GM12892 (cell line): ENCODE data around the gene IKZF1.

Experiments used
- DNase-seq: peaks from one replicate; pipeline ENCODE4 v3.0.0; 2011; ENCODE audit not compliant: insufficient read length
- FAIRE-seq: peaks from 2 replicates; lab custom pipeline; 2011; peaks lifted over from hg19 to GRCh38; lab: Jason Lieb, UNC
- POLR2A ChIP-seq: IDR thresholded peaks from 2 replicates; pipeline ENCODE4 v1.6.1; 2011; ENCODE audit warnings: low read depth, low read length, control low read depth
- POLR2AphosphoS5 ChIP-seq: IDR thresholded peaks from 2 replicates; pipeline ENCODE4 v1.6.1; 2011; ENCODE audit warnings: low read depth, low read length, control low read depth
- TAF1 ChIP-seq: IDR thresholded peaks from 2 replicates; pipeline ENCODE4 v1.6.1; 2011; ENCODE audit warnings: low read depth, mild to moderate bottlenecking, control low read depth, low read length, borderline replicate concordance

The IKZF1 gene

DNA sequence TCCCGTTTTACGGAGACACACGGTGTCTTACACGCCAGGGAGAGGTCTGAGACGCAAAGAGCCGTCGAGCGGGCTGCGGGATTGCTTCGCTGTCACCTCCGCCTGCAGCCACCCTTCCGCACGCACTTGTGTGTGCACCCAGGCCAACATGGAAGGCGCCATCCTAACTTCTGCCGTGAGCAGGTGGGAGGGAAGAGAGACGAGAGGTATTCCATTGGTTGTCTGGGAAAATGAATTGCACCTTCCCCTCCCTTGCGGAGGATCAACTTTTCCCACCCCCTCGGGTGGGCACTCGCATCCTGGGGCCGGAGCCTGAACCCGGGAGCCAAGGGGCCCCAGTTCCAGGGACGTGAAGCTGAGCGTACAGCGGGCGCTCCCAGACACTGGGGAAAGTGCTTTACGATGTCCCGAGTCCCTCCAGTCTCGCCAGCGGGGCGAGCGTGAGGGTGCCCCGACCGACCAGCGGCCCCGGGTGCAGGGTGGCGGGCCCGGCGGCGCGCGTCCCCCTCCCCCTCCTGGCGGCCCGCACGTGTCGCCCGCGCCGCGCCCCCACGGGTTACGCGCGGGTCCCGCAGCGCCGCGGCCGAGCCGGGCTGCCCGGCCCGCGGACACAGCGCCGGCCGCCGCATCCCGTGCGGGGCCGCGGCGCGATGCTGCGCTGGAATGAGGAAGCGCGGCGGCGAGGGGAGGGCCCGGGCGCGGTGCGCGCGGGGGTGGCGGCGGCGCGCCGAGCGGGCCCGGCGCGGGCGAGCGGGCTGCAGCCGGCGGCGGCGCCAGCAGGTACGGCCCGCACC is 984 bp upstream of the IKZF1 start:
- peak; percentile 14 for FAIRE-seq
- DNase-seq, result no peak
- TF ChIP-seq TAF1 (no peak), POLR2AphosphoS5 (no peak), POLR2A (no peak)

GRCh38 chr7:50304911-50305582 is 531 bp downstream of the IKZF1 start:
- peak; percentile 95 for FAIRE-seq
- DNase-seq, result no peak
- no peak for TF ChIP-seq TAF1
- TF ChIP-seq POLR2A, result no peak
- TF ChIP-seq POLR2AphosphoS5, result no peak

GRCh38 chr7:50305583-50306493 is 1.3 kb downstream of the IKZF1 start:
- no peak for TF ChIP-seq TAF1
- no peak for TF ChIP-seq POLR2A
- TF ChIP-seq POLR2AphosphoS5, result no peak
- DNase-seq, result no peak
- no peak for FAIRE-seq

DNA sequence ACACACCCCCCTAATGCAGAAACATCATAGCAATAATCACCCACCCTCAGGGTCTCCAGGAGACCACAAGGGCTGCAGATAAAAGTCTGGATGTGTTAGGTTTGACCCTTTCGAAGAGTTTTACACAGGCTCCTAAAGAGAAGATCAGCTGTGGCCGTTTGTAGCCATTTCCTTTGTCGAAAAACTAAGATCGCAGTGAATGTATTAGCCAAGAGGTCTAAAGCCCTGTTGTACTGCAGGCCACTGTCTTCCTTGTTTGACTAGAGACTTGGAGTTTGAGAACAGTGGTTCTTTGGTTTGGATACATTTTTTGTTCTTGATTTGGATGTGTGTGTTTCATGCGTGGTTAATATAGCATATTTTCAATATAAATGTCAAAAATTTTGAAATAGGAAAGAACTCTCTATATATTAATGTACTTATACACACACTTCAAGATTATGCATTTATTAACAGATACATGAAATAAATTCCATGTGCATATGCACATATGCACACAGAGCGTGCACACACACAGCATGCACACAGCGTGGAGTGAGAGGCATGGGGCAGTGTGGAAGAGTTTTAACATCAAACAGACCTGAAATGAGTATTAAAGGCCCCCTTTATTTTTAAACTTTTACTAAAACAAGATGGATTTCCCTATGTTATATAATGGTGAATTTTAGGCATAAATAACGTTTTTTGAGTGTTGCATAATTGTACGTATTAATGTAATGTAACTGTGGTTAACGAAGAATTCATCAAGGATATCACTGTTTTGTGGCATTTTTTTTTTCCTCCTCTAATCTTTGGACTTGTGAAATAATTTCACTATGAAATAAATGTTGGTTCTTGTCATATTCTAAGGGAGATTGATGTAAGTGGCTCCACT is 2.2 kb downstream of the IKZF1 start:
- DNase-seq (no peak), FAIRE-seq (peak; percentile 83)
- TF ChIP-seq POLR2AphosphoS5, result no peak
- no peak for TF ChIP-seq TAF1
- no peak for TF ChIP-seq POLR2A

- DNase-seq (no peak), FAIRE-seq (peak; percentile 83)
- TF ChIP-seq TAF1, result no peak
- peak; percentile 37; the same call in 1 of the 2 replicates for TF ChIP-seq POLR2A
Measured at GRCh38 chr7:50307368-50308032, 3.0 kb downstream of the IKZF1 start.

DNA sequence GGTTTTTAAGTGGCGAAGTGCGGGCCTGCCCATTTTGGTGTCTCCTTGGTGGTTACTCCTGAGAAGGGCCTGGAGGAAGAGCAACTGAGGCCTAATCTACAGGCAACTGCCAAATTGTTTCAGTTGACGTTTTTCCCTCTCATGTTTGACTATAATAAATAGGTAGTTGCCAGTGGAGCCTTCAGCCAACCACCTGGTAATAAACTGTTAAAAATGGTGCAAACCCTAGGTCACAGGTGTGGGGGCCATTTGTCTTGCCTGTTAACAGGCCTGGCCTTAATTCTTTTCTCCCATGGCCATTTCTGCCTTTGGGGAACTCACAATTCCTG is 3.7 kb downstream of the IKZF1 start:
- DNase-seq, result no peak
- FAIRE-seq, result no peak
- no peak for TF ChIP-seq TAF1
- TF ChIP-seq POLR2A, result no peak
- TF ChIP-seq POLR2AphosphoS5, result no peak

DNA sequence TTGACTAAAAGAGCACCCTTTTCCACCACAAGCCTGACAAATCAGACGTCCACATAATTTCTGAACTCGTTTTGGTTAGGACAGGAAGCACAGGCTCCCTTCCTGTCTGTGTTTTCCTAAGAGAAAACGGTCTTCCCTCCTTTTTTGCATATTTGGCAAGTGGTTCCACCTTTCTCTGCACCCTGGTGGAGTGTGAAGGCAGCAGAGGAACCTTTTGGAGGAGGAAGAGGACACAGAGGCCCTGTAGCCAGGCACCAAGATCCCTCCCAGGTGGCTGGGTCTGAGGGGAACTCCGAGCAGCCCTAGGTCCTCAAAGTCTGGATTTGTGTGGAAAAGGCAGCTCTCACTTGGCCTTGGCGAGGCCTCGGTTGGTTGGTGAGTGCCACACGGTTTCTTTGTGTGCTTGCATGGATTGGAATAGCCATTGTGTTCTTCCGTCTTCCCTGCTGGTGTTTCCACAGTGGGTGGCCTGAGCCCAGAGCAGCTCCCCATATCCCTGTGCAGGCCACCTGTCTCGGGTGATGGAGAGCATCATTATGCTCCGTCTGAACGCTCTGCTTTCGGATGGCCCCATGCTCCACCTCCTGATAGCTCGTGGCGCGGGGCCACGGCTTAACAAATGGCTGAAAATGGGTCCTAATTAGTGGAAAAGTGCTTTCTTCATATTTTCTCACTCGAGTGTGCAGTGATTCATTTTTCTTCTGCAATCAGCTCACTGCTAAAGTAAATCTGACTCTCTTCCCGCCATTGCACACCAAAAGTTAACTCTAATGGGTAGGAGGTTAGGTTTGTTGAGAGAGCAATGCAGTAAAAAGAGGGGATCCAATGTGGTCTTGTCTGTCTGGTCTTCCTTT is 4.2 kb downstream of the IKZF1 start:
- TF ChIP-seq TAF1, result no peak
- 0 out of 2 replicates have a peak, but pooled peaks have one; percentile 38 for TF ChIP-seq POLR2AphosphoS5
- DNase-seq (no peak), FAIRE-seq (peak; percentile 97)

DNA sequence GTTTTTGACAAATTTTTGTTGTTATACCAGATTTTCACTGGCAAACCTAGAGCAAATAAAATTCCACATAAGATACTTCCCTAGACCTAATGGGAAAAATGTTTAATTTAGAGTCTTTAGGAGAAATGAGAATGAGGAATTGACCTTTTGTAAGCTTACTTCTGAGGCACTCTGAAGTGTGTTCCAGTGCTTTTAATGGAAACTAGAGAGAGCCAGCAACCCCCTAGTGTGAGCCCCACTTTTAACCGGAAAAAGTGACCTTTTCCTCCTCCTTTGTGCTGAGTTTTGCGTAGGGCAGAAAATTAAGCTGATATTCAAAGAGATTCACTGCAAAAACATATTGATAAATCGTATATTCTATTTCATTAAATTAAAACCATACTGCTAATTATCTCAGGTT is 5.2 kb downstream of the IKZF1 start:
- FAIRE-seq (no peak), DNase-seq (no peak)
- no peak for TF ChIP-seq POLR2AphosphoS5
- TF ChIP-seq TAF1, result no peak
- no peak for TF ChIP-seq POLR2A

DNA sequence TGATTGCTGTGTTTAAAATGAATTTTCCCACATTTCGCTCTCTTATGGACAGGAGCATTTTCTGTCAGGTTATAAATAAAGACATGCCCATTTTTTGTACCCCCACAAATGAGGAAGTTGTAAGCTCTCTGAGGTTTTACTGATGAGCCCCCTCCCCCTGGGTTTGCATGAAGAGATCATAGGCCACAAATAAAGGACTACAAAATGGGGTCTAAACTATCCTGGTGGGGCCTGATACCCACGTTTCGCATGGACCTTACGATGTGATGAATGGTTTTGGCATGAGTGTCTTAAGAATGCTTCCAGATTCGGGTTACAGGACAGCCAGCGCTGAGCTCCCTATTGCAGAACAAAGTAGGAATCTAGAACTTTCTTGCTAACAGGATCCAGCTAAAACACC is 5.8 kb downstream of the IKZF1 start:
- DNase-seq (no peak), FAIRE-seq (no peak)
- TF ChIP-seq POLR2A (no peak), TAF1 (no peak), POLR2AphosphoS5 (no peak)

DNA sequence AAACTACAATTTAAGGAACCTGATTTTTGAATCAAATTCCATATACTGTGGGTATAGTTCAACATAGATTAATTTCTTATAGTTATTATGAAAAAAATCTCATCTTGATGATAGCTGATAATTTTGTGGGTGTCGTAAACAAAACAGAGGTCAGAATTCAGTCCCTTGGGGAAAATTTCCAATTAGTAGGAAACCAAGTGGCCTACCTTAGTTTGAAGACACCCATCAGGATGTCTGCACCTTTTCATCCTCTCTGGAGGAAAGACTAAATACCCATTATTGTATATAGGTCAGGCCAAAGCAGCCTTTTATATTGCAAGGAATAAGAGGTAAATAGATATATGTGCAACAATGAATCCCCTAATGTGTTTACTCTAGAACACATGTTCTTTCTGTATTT is 6.4 kb downstream of the IKZF1 start:
- FAIRE-seq (no peak), DNase-seq (no peak)
- TF ChIP-seq POLR2AphosphoS5, result no peak
- TF ChIP-seq TAF1, result no peak
- TF ChIP-seq POLR2A, result no peak
